Measurements from ENCODE around the gene SMG1. TPM values are rescaled to one million over a fixed set of nuclear protein-coding genes. Genes with fewer than 3 reads are reported as not detected.
A peak's percentile ranks its signal among the peaks of the same experiment; 100 is the strongest.

The SMG1 gene
- total and polyA plus RNA-seq, 2 of the 13 experiments (the other 11 are each of a cell fraction or from before 2014, with no cell fraction given): 48.7 to 53.7 TPM

DNA sequence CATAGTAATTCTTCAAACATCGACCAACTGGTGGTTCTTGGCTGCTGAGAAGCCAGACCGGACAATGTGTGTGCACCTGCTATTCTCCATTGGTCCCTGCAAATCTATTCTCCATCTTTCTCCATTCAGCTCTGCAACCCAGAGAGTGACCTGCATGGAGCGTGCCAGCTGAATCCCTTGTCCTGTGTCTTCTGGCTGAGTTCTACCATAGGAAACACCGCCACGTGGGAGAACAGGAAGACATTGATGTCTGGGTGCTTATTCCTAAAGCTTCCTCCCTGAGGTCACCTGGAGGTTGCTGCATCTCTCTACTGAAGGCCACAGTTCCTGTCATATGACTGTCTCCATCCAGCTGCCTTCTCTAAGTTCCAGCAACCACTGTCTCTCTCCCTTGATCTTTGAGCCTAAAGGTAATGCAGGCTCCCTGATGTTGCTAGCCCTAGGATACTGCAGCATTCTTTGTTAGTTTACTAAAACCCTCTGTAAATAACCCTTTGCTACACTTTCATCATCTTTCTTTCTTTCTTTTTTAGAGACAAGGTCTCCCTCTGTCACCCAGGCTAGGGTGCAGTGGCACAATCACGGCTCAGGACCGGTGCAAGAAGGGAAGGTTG is 10.6 kb upstream of the SMG1 start (continued):
- TF ChIP-seq, protein P1, sequence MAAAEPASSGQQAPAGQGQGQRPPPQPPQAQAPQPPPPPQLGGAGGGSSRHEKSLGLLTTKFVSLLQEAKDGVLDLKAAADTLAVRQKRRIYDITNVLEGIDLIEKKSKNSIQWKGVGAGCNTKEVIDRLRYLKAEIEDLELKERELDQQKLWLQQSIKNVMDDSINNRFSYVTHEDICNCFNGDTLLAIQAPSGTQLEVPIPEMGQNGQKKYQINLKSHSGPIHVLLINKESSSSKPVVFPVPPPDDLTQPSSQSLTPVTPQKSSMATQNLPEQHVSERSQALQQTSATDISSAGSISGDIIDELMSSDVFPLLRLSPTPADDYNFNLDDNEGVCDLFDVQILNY (CRISPR knock-in tag; conservative IDR thresholded peaks at IDR 0.05): no peak
- TF ChIP-seq ATF7-NPFF (CRISPR knock-in tag; IDR thresholded peaks at IDR 0.05; ENCODE audit: low read depth) (no peak), ZNF768 (CRISPR knock-in tag; IDR thresholded peaks at IDR 0.05) (no peak), YY1 (IDR thresholded peaks at IDR 0.05; ENCODE audit: insufficient read depth, insufficient replicate concordance, low read depth, low read length) (no peak), NFIC (IDR thresholded peaks at IDR 0.05; ENCODE audit: low read length) (peak; percentile 76; the same call in 1 of the 2 replicates), ETV6 (CRISPR knock-in tag; conservative IDR thresholded peaks at IDR 0.05) (0 out of 2 replicates have a peak, but pooled peaks have one; percentile 21), ZNF678 (CRISPR knock-in tag; IDR thresholded peaks at IDR 0.05) (no peak), PCBP1 (IDR thresholded peaks at IDR 0.05; ENCODE audit: borderline replicate concordance, low read depth, low read length) (no peak), ETV5 (CRISPR knock-in tag; IDR thresholded peaks at IDR 0.05; ENCODE audit: borderline replicate concordance) (peak; percentile 90), NFE2 (CRISPR knock-in tag; IDR thresholded peaks at IDR 0.05) (no peak), ZNF143 (CRISPR knock-in tag; IDR thresholded peaks at IDR 0.05) (peak; percentile 46; the same call in 1 of the 2 replicates), RFXAP (CRISPR knock-in tag; IDR thresholded peaks at IDR 0.05; ENCODE audit: borderline replicate concordance) (peak; percentile 68; the same call in 1 of the 2 replicates), FOXJ3 (CRISPR knock-in tag; IDR thresholded peaks at IDR 0.05; ENCODE audit: borderline replicate concordance) (peak; percentile 70), SMAD3 (CRISPR knock-in tag; IDR thresholded peaks at IDR 0.05) (peak; percentile 95), ZFP1 (CRISPR knock-in tag; IDR thresholded peaks at IDR 0.05) (peak; percentile 68; the same call in 1 of the 2 replicates), ZBTB3 (CRISPR knock-in tag; IDR thresholded peaks at IDR 0.05; ENCODE audit: borderline replicate concordance, low read depth) (no peak), NKX3-1 (CRISPR knock-in tag; IDR thresholded peaks at IDR 0.05) (no peak), HOXA5 (CRISPR knock-in tag; IDR thresholded peaks at IDR 0.05) (0 out of 2 replicates have a peak, but pooled peaks have one; percentile 37), IKZF4 (CRISPR knock-in tag; IDR thresholded peaks at IDR 0.05; ENCODE audit: borderline replicate concordance, low read depth, not compliant biosample characterization) (peak; percentile 1), HNRNPUL1 (IDR thresholded peaks at IDR 0.05; ENCODE audit: low read depth, low read length) (no peak)
- TF ChIP-seq, protein P2, sequence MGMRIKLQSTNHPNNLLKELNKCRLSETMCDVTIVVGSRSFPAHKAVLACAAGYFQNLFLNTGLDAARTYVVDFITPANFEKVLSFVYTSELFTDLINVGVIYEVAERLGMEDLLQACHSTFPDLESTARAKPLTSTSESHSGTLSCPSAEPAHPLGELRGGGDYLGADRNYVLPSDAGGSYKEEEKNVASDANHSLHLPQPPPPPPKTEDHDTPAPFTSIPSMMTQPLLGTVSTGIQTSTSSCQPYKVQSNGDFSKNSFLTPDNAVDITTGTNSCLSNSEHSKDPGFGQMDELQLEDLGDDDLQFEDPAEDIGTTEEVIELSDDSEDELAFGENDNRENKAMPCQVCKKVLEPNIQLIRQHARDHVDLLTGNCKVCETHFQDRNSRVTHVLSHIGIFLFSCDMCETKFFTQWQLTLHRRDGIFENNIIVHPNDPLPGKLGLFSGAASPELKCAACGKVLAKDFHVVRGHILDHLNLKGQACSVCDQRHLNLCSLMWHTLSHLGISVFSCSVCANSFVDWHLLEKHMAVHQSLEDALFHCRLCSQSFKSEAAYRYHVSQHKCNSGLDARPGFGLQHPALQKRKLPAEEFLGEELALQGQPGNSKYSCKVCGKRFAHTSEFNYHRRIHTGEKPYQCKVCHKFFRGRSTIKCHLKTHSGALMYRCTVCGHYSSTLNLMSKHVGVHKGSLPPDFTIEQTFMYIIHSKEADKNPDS (CRISPR knock-in tag; IDR thresholded peaks at IDR 0.05): no peak
- TF ChIP-seq, protein P3, sequence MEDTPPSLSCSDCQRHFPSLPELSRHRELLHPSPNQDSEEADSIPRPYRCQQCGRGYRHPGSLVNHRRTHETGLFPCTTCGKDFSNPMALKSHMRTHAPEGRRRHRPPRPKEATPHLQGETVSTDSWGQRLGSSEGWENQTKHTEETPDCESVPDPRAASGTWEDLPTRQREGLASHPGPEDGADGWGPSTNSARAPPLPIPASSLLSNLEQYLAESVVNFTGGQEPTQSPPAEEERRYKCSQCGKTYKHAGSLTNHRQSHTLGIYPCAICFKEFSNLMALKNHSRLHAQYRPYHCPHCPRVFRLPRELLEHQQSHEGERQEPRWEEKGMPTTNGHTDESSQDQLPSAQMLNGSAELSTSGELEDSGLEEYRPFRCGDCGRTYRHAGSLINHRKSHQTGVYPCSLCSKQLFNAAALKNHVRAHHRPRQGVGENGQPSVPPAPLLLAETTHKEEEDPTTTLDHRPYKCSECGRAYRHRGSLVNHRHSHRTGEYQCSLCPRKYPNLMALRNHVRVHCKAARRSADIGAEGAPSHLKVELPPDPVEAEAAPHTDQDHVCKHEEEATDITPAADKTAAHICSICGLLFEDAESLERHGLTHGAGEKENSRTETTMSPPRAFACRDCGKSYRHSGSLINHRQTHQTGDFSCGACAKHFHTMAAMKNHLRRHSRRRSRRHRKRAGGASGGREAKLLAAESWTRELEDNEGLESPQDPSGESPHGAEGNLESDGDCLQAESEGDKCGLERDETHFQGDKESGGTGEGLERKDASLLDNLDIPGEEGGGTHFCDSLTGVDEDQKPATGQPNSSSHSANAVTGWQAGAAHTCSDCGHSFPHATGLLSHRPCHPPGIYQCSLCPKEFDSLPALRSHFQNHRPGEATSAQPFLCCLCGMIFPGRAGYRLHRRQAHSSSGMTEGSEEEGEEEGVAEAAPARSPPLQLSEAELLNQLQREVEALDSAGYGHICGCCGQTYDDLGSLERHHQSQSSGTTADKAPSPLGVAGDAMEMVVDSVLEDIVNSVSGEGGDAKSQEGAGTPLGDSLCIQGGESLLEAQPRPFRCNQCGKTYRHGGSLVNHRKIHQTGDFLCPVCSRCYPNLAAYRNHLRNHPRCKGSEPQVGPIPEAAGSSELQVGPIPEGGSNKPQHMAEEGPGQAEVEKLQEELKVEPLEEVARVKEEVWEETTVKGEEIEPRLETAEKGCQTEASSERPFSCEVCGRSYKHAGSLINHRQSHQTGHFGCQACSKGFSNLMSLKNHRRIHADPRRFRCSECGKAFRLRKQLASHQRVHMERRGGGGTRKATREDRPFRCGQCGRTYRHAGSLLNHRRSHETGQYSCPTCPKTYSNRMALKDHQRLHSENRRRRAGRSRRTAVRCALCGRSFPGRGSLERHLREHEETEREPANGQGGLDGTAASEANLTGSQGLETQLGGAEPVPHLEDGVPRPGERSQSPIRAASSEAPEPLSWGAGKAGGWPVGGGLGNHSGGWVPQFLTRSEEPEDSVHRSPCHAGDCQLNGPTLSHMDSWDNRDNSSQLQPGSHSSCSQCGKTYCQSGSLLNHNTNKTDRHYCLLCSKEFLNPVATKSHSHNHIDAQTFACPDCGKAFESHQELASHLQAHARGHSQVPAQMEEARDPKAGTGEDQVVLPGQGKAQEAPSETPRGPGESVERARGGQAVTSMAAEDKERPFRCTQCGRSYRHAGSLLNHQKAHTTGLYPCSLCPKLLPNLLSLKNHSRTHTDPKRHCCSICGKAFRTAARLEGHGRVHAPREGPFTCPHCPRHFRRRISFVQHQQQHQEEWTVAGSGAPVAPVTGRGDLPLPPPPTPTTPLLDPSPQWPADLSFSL (CRISPR knock-in tag; IDR thresholded peaks at IDR 0.05): no peak; the same call in 1 of the 2 replicates
